Muscle layer of colon (tissue), 2 donors: ENCODE data around the gene RPL13.
A peak's percentile ranks its signal among the peaks of the same experiment; 100 is the strongest.
"Not testable (repeated sequence)": the region's sequence is repeated elsewhere in the genome, so short reads cannot be mapped to it uniquely, and the experiment has no call there.

Experiments
- H3K27ac ChIP-seq: one replicate; pipeline ENCODE4 v1.7.0; 2013; ENCODE audit warnings: low read depth, mild to moderate bottlenecking, low read length, moderate library complexity
- H3K27me3 ChIP-seq, 2 donors: one replicate each; pipeline ENCODE4 v1.7.0; 2013; ENCODE audit warnings: low read length in 2 of 2, mild to moderate bottlenecking in 2 of 2; ENCODE audit not compliant: insufficient read depth in 2 of 2, control insufficient read depth in 1 of 2
- H3K36me3 ChIP-seq: one replicate; pipeline ENCODE4 v1.7.0; 2013; ENCODE audit warnings: mild to moderate bottlenecking, low read length; ENCODE audit not compliant: insufficient read depth
- H3K4me1 ChIP-seq: one replicate; pipeline ENCODE4 v1.7.0; 2013; ENCODE audit warnings: mild to moderate bottlenecking, low read length; ENCODE audit not compliant: insufficient read depth
- H3K4me3 ChIP-seq, 2 donors: one replicate each; pipeline ENCODE4 v1.7.0; 2013; ENCODE audit warnings: low read length in 2 of 2, low read depth in 1 of 2, mild to moderate bottlenecking in 1 of 2, moderate library complexity in 1 of 2
- H3K9ac ChIP-seq: one replicate; pipeline ENCODE4 v1.7.0; 2013; ENCODE audit warnings: low read length
- H3K9me3 ChIP-seq: one replicate; pipeline ENCODE4 v1.7.0; 2013; ENCODE audit warnings: mild to moderate bottlenecking, low read length
- donor health status: abdominal sarcoma.
- donor health status: Adenocarcinoma of cecum.

Gene RPL13

DNA sequence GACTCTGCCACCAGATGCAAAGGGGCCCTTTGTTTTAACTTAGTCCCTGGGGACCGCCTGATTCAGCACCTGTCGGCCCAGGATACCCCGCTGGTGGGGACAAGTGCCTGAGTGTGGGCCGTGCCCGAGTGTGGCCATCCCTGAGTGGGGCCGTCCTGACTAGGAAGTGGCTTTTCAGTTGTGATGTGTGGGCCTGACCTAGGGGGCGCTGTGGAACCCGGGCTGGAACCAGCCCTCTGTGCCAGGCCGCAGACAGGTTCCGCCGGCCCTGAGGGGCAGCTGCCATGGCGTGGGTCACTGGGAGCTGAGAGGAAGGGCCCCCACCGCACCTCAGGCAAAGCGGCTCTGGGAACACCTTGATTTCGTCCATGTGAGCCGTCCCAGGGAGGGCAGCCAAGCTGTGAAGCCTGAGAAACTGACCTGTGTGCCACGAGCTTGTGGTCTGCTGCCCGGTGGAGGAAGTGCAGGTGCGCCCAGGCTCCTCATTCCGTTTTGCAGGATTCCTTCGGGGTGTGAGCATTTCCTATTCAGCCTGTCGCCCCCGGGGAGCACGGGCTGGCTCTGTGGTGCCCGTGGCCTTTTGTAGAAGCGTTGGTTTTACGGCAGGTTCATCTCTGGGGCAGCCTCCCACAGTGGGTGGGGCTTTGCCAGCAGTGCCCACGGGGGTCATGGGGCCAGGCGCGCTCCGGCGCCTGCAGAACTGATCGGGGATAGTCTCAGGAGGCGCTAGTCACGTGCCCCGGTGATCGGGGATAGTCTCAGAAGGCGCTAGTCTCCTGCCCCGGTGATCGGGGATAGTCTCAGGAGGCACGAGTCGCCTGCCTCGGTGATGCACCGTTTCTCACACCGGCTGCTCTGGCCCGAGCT, 5.3 kb downstream of the RPL13 start:
- no peak overlapping the region for H3K27ac ChIP-seq
- H3K9me3 ChIP-seq, result no peaks in the 10 kb centered on the region
- peaks cover 0 to 14% of the 10 kb centered on the region in 2 donors for H3K27me3 ChIP-seq
- peaks cover 37% of the 10 kb centered on the region for H3K36me3 ChIP-seq
- H3K4me1 ChIP-seq, result peaks cover 26% of the 10 kb centered on the region
- no peak overlapping the region for H3K9ac ChIP-seq
- peak overlapping the region in 1 of 2 donors; percentile 47 for H3K4me3 ChIP-seq

GRCh38 chr16:89567656-89568594, 7.4 kb downstream of the RPL13 start:
- H3K27ac ChIP-seq, result no peak overlapping the region
- no peak overlapping the region for H3K9ac ChIP-seq
- no peak overlapping the region for H3K4me3 ChIP-seq
- peaks cover 17% of the 10 kb centered on the region for H3K4me1 ChIP-seq
- H3K9me3 ChIP-seq, result no peaks in the 10 kb centered on the region
- H3K36me3 ChIP-seq, result peaks cover 19% of the 10 kb centered on the region
- H3K27me3 ChIP-seq, result peaks cover 3 to 28% of the 10 kb centered on the region in 2 donors

- Histone ChIP-seq H3K9me3 (no peaks in the 10 kb centered on the region), H3K36me3 (peaks cover 1% of the 10 kb centered on the region), H3K9ac (no peak overlapping the region), H3K27me3 (peaks cover 18 to 44% of the 10 kb centered on the region in 2 donors), H3K4me1 (peaks cover 12% of the 10 kb centered on the region), H3K4me3 (no peak overlapping the region), H3K27ac (no peak overlapping the region)
Measured at GRCh38 chr16:89569506-89570341, 9.2 kb downstream of the RPL13 start.

GRCh38 chr16:89570342-89570923, 10.0 kb downstream of the RPL13 start:
- no peaks in the 10 kb centered on the region for H3K36me3 ChIP-seq
- no peaks in the 10 kb centered on the region for H3K9me3 ChIP-seq
- H3K27me3 ChIP-seq, result peaks cover 18 to 51% of the 10 kb centered on the region in 2 donors
- H3K4me3 ChIP-seq, result no peak overlapping the region
- H3K4me1 ChIP-seq, result peaks cover 9% of the 10 kb centered on the region
- H3K27ac ChIP-seq, result no peak overlapping the region
- H3K9ac ChIP-seq, result no peak overlapping the region

DNA sequence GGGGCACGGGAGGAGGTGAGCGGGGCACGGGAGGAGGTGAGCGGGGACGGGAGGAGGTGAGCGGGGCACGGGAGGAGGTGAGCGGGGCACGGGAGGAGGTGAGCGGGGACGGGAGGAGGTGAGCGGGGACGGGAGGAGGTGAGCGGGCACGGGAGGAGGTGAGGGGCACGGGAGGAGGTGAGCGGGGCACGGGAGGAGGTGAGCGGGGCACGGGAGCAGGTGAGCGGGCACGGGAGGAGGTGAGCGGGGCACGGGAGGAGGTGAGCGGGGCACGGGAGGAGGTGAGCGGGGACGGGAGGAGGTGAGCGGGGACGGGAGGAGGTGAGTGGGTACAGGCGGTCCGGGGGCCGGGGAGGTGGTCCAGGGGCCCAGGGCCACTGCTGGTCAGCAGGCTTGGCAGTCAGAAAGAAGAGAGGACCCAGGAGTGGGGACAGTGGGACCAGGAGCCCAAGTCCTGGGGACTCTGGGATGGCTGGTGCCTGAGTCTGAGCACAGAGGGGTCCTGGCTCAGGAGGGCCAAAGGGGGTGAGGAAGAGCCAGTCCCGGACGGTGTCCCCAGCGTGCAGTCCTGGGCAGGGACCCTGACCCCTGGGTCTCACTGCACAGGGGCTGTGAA, 10.6 kb downstream of the RPL13 start:
- not testable (repeated sequence) for H3K27ac ChIP-seq, H3K36me3 ChIP-seq, H3K9me3 ChIP-seq, H3K4me3 ChIP-seq, H3K9ac ChIP-seq, H3K4me1 ChIP-seq
- H3K27me3 ChIP-seq, result peaks cover 18 to 54% of the 10 kb centered on the region in 2 donors

DNA sequence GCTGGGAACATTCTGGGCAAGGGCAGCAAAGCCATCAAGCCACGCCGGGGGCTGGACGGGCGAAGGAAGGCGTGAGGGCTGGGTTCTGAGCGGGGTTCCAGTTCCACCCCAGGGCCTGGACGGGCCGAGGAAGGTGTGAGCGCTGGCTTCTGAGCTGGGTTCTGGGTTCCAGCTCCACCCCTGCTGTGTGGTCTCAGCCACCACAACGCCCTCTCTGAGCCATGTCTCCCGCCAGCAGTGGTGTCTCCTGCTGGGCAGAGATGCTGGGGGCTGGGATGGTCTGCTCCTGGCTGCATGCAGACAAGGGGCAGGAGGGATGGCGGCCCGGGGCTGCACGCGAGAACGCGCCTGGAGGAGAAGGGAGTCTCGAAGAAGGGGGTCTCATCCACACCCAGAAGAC, 11.2 kb downstream of the RPL13 start:
- H3K9me3 ChIP-seq, result no peaks in the 10 kb centered on the region
- no peaks in the 10 kb centered on the region for H3K4me1 ChIP-seq
- H3K27me3 ChIP-seq, result peaks cover 18 to 60% of the 10 kb centered on the region in 2 donors
- H3K4me3 ChIP-seq, result no peak overlapping the region
- no peaks in the 10 kb centered on the region for H3K36me3 ChIP-seq
- H3K9ac ChIP-seq, result no peak overlapping the region
- no peak overlapping the region for H3K27ac ChIP-seq

- Histone ChIP-seq H3K27me3 (peaks cover 18 to 64% of the 10 kb centered on the region in 2 donors), H3K27ac (no peak overlapping the region), H3K4me1 (no peaks in the 10 kb centered on the region), H3K36me3 (no peaks in the 10 kb centered on the region), H3K4me3 (no peak overlapping the region), H3K9ac (no peak overlapping the region), H3K9me3 (no peaks in the 10 kb centered on the region)
Measured at GRCh38 chr16:89572073-89572484, 11.6 kb downstream of the RPL13 start.

- no peaks in the 10 kb centered on the region for H3K4me1 ChIP-seq
- no peak overlapping the region for H3K4me3 ChIP-seq
- H3K27ac ChIP-seq, result no peak overlapping the region
- no peaks in the 10 kb centered on the region for H3K9me3 ChIP-seq
- H3K36me3 ChIP-seq, result no peaks in the 10 kb centered on the region
- peaks cover 18 to 70% of the 10 kb centered on the region in 2 donors for H3K27me3 ChIP-seq
- no peak overlapping the region for H3K9ac ChIP-seq
Measured at GRCh38 chr16:89572485-89573205, 12.2 kb downstream of the RPL13 start.

GRCh38 chr16:89573826-89574680, 13.6 kb downstream of the RPL13 start:
- no peak overlapping the region for H3K4me3 ChIP-seq

More at GRCh38 chr16:89573826-89574680, 13.6 kb downstream of the RPL13 start:
- Histone ChIP-seq H3K36me3 (no peaks in the 10 kb centered on the region), H3K4me1 (no peaks in the 10 kb centered on the region), H3K9me3 (no peaks in the 10 kb centered on the region), H3K27ac (no peak overlapping the region), H3K27me3 (peaks cover 18 to 72% of the 10 kb centered on the region in 2 donors), H3K9ac (no peak overlapping the region)
